Measurements from ENCODE around the gene PVRIG.
"Not testable (repeated sequence)": the region's sequence is repeated elsewhere in the genome, so short reads cannot be mapped to it uniquely, and the experiment has no call there.

PVRIG gene

GRCh38 chr7:100195901-100196322 is 23.8 kb upstream of the PVRIG start:
- not testable (repeated sequence) for DNase-seq

- no peak for DNase-seq
Observed at GRCh38 chr7:100198266-100198665, 21.5 kb upstream of the PVRIG start.

GRCh38 chr7:100200693-100201092 is 19.1 kb upstream of the PVRIG start:
- no peak for DNase-seq

- DNase-seq, result no peak
Observed at GRCh38 chr7:100204454-100204853, 15.3 kb upstream of the PVRIG start.

- DNase-seq, result no peak
Observed at GRCh38 chr7:100208911-100209408, 10.8 kb upstream of the PVRIG start.

GRCh38 chr7:100209493-100209892 is 10.3 kb upstream of the PVRIG start:
- DNase-seq, result no peak

- DNase-seq, result no peak
Observed at GRCh38 chr7:100210805-100211204, 8.9 kb upstream of the PVRIG start.

GRCh38 chr7:100211342-100211780 is 8.4 kb upstream of the PVRIG start:
- DNase-seq, result no peak

GRCh38 chr7:100212631-100213286 is 7.0 kb upstream of the PVRIG start:
- DNase-seq, result no peak

- no peak for DNase-seq
Observed at GRCh38 chr7:100213672-100214071, 6.1 kb upstream of the PVRIG start.

GRCh38 chr7:100214356-100214755 is 5.4 kb upstream of the PVRIG start:
- not testable (repeated sequence) for DNase-seq

GRCh38 chr7:100215895-100216294 is 3.9 kb upstream of the PVRIG start:
- DNase-seq, result no peak

GRCh38 chr7:100217934-100218333 is 1.8 kb upstream of the PVRIG start:
- DNase-seq, result peak; percentile 44

- DNase-seq, result no peak
Observed at GRCh38 chr7:100219271-100219737, 445 bp upstream of the PVRIG start.

- no peak for DNase-seq
Observed at GRCh38 chr7:100220586-100221230, 959 bp downstream of the PVRIG start.

- DNase-seq, result no peak
Observed at GRCh38 chr7:100221231-100221718, 1.5 kb downstream of the PVRIG start.

- DNase-seq, result no peak
Observed at GRCh38 chr7:100221767-100222444, 2.2 kb downstream of the PVRIG start.

- DNase-seq, result no peak
Observed at GRCh38 chr7:100222445-100223132, 2.8 kb downstream of the PVRIG start.

- DNase-seq, result not testable (repeated sequence)
Observed at GRCh38 chr7:100223376-100223927, 3.7 kb downstream of the PVRIG start.

- not testable (repeated sequence) for DNase-seq
Observed at GRCh38 chr7:100224891-100225290, 5.1 kb downstream of the PVRIG start.

- DNase-seq, result not testable (repeated sequence)
Observed at GRCh38 chr7:100234660-100235317, 15.0 kb downstream of the PVRIG start.

- not testable (repeated sequence) for DNase-seq
Observed at GRCh38 chr7:100239975-100240374, 20.2 kb downstream of the PVRIG start.

All from NCI-H345 (cell line).